GM19035 (cell line): ENCODE data around the gene RIMBP3B.
"Not testable (repeated sequence)": the region's sequence is repeated elsewhere in the genome, so short reads cannot be mapped to it uniquely, and the experiment has no call there.

Experiments used
- ATAC-seq: cut with Tn5 transposase; IDR thresholded peaks from one replicate; pipeline ENCODE4 v1.9.1; 2021; ENCODE audit not compliant: unreplicated experiment

The RIMBP3B gene

GRCh38 chr22:21417853-21418252 is 34.3 kb downstream of the RIMBP3B start:
- not testable (repeated sequence) for ATAC-seq

DNA sequence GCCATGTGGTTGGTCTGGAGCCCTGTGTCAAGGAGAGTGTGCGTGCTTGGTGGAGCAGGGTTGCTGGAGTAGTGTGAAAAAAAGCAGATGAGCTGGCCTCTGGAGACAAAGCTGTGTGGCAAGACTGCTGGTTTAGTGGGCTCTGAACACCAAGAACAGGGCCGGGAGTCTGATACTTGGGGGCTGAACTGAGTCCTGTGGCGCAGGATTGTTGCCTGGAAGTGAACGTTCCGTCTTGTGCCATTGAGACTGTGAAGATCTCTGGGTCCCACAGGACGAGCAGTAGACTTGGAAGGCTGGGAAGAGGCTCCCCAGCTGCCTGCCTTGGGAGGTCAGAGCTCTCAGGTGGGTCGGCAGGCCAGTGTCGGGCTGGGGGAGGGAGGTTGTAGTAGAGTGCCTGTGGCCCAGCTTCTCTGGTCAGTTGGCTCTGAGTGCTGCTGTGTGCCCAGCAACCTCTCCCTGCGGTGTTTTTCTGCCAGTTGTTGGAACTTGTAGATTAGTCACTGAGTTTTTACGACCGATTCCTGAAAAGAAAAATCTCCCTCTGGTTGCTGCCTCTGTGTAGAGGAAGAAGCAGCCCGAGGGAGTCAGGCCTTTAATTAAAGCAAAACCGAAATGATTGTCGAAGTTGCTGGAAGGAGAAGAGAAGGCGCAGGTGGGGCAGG is 35.6 kb downstream of the RIMBP3B start:
- not testable (repeated sequence) for ATAC-seq

GRCh38 chr22:21420180-21420763 is 36.7 kb downstream of the RIMBP3B start:
- not testable (repeated sequence) for ATAC-seq

- ATAC-seq = not testable (repeated sequence)
Observed at GRCh38 chr22:21424084-21424709, 40.6 kb downstream of the RIMBP3B start.

DNA sequence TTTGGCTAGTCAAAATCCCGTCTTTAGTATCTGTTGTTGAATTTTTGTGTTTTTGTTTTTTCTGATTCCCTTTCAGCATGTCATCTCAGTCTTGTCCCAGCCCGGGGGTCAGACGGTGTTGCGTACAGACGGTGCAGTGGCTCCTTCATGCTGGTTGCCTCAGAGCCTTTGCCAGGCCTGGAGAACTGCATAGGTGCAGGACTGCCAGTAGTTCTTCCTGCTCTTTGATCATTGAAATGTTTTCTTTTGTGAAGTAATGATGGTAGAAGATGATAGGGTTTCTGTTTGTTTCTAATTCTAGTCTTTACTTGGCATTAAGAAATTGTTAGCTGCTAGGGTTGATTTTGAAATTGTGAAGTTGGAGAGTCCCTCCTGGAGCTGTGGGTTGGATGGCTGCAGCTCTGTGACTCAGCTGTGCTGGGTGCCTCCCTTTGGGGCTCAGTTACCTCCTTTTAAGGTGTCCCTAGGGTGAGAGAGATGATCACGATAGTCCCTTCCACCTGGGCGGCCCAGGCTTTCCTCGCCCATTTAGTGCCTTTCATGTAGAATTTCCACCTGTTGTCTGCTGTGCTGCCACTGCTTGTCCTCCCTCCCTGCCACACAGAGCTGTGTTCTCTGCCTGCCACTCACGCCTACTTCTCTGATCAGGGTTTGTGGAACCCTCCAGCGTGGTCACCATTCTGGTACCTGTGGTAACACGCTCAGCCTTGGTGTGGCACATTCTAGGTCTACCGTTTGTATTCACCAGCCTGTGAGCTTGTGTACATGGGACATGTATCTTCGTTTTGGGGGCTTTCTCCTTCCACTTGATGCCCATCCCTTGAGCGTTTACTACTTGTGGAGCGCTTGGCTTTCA is 51.1 kb downstream of the RIMBP3B start:
- not testable (repeated sequence) for ATAC-seq

DNA sequence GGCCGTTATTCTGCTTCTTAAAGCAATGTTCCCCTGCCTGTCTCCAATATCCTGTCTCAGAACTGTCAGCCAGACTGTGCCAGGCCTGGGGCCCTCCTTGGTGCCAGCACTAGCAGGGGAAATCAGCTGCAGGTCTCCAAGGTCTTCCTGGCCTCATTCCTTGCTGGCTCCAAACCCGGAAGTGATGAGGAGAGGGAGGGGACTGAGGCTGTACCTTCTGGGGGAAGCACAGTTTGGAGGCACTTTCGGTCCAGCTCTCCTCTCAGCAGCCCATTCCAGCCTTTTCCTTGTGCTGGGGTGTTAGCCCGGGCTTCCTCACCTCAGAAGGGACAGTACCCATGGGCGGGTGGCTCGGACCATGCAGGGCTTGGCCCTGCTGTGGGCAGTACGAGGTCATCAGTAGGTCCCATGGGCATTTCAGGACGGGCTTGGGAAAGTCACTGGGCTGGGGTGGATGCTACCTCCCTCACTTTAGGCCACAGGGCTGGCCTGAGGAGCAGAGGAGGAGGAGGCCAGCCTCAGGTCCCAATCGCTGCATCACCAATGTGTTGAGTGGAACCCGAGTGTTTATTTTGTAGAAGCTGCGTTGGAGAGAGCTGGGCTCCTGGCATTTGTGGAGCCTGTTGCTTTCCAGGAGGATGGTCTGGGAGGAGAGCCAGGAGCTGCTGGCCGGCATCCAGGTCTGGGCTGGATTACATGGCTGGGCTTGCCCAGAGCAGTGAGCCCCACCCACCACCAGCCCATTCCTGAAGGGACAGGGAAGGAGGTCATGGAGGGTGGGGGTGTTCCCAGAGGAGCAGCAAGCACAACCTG is 52.7 kb downstream of the RIMBP3B start:
- ATAC-seq = not testable (repeated sequence)

- ATAC-seq = not testable (repeated sequence)
Observed at GRCh38 chr22:21438013-21438412, 54.5 kb downstream of the RIMBP3B start.
